Measurements from ENCODE around the gene NALCN.

Gene NALCN

DNA sequence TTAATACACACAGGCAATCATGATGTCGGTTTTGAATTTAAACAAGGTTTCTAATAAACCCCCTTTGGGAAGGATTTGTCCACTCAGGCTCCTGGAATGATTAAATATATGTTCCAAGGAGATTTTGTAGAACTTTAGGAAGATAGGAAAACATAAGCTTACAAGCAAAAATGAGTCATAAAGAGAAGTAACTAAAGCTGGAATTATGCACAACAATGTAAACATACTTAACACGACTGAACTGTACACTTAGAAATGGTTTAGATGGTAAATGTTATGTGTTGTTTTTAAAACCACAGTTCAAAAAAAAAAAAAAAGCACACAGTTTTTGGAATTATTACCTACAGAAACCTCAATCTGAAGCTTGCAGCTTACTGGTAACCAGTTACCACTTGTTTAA, 304.4 kb downstream of the NALCN start:
- DNase-seq, result no peak

- no peak for DNase-seq
Observed at GRCh38 chr13:101109005-101109404, 307.3 kb downstream of the NALCN start.

GRCh38 chr13:101098873-101099272, 317.4 kb downstream of the NALCN start:
- DNase-seq, result no peak

DNA sequence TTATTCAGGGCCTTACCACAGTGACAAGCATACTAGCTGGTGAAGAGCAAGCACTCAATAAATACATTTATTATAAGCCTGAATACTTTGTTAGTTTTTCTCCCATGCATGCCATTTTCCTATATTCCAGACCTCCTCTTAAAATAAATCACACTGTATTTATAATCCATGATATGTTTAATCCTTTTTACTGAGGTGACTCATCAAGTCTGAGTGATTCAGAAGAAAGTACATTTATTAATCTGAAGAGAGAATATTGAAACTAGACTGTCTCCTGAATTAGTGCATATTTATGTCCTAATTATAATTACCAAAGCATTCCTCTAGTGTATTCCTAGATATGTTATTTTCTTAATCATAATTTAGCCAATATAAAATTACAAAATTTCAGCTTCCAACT, 323.3 kb downstream of the NALCN start:
- no peak for DNase-seq

- no peak for DNase-seq
Observed at GRCh38 chr13:101090287-101090686, 326.0 kb downstream of the NALCN start.

- DNase-seq, result no peak
Observed at GRCh38 chr13:101085551-101085950, 330.8 kb downstream of the NALCN start.

DNA sequence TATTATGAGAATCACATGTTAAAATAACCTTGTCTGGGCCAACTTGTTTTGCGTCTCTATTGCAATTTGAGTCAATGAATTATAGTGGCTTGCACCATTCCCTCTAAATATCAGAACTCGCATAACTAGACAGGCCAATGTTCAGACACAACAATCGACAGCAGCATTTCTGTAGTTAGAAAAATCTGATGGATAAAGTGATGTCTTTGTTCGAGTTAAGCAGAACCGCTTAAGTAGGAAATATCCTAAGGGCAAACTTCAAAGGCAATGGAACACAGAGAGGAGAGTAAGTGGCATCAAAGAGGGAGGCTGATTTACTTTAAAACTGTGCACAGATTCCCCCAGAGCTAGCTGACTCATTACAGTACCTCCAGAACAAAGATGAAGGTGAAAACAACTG, 333.9 kb downstream of the NALCN start:
- DNase-seq, result no peak

DNA sequence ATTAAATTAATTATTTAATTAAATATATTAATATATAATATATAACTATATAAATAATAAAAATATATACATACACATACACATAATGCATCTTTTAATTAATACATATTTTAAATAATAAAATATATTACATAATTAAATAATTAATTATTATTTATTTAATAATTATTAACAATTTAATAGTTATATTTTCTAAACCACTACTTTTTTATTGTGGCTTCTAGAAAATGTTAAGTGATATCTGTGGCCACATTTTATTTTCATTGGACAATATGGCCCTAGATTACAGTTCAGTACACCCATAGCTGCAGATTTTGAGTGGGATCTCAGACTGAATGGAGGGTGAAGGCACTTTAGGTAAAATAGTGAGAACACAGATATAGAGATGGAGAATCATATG, 335.7 kb downstream of the NALCN start:
- DNase-seq, result no peak

DNA sequence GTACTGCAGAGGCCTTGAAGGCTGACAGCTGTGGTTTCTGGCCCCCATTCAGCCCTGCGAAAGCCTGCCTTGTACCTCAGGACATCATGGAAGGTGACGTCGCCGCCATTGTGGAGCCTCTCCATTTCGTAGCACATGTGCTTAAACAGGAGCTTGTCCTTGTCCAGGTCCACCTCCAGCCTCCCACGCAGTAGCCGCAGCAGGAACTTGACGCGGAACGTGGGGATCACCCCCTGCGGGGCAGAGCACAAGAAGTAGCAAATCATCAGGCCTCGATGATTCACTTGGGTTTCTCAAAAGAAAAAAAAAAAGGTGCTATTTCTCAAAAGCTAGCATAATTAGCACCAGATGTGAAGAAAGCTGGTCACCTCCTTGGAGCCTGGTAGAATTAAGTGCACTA, 351.0 kb downstream of the NALCN start:
- no peak for DNase-seq

- DNase-seq, result no peak
Observed at GRCh38 chr13:101059793-101060192, 356.5 kb downstream of the NALCN start.

GRCh38 chr13:101058841-101059240, 357.5 kb downstream of the NALCN start:
- no peak for DNase-seq

DNA sequence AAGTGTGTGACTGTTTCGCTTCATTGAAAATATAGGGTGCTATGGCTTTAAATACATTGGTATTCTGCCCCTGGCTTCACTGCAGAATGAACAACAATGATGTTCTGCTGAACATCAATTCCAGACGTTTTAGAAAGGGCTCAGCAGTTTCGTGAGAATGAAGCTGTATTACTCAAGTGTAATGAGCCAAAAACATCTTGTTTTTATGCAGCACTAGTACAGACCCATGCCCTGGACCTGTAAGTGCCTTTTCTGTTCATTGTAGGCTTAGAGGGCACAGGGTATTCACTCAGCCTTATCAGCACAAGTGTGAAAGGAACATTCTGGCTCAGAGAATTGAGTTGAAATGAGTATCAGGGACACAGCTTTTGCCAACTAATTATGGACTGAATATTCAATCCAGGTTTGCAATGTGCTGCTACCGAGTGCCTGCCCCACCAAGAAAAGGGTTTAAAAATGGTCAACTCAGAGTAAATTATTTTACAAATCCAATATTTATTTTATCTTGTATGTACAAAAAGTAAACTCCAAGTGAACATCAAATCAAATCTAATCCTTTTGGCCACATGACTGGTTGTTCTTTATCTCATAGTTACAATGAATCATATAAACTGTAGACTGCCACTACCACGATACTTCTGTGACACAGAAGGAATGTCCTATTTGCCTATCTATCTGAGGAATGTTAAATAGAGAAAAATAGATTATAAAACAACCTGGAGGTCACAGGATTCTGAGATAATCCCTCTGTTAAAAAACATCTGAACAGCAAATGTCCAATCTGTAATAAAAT, 362.8 kb downstream of the NALCN start:
- no peak for DNase-seq

DNA sequence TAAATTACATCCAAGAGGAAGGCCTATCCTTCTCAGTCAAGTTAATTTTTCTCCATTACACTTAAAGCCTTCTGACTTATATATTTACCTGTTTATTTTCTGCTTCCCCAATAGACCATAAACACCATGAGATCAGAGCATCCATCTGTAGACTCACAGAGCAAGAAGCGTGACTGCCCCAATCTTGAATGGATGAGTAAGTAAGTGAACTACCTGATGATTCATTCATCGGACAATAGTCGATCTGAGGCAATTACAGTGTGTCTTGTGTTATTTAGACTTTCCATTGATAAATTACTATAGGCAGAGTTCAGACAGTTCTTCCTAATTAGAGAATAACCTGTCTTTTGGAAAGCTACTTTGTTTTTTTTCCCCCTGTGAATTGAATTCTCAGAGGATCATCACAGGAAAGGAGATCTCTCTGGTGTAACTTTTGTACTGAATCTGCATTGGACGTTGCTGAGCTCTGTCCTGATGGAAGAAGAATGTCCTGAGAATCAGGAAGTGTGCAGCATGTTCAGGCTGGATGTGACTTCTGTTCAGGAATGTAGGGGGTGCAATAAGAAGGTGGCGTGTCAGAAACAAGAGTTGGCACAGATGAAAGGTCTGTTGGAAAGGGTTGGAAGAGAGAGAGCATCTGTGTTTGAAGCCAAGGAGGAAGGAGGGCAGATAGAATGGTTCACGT, 367.0 kb downstream of the NALCN start:
- no peak for DNase-seq

GRCh38 chr13:101036546-101036945, 379.8 kb downstream of the NALCN start:
- DNase-seq, result no peak

- DNase-seq, result peak; percentile 39 to 48
Observed at GRCh38 chr13:101035119-101035620, 381.1 kb downstream of the NALCN start.

- no peak for DNase-seq
Observed at GRCh38 chr13:101026736-101027398, 389.4 kb downstream of the NALCN start.

GRCh38 chr13:101026328-101026727, 390.0 kb downstream of the NALCN start:
- DNase-seq, result no peak

DNA sequence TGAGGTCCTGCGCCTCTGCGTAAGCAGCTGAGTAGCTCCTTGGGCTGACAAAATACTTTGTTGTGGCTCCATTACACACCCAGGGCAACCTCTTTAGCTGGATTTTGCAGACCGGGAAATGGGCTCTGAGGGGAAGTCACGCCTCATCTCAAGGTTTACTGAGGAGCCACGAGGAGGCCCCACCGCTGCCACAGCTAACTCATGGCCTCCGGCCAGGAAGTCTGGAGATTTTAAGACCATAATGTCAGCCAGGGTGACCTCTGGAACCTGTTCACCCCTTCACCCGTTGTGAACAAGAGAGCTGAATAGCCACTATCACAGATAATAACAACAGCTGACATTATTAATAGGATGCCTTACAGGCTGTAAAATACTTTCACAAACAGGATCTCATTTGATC, 390.4 kb downstream of the NALCN start:
- no peak for DNase-seq

- no peak for DNase-seq
Observed at GRCh38 chr13:101025519-101025918, 390.8 kb downstream of the NALCN start.

DNA sequence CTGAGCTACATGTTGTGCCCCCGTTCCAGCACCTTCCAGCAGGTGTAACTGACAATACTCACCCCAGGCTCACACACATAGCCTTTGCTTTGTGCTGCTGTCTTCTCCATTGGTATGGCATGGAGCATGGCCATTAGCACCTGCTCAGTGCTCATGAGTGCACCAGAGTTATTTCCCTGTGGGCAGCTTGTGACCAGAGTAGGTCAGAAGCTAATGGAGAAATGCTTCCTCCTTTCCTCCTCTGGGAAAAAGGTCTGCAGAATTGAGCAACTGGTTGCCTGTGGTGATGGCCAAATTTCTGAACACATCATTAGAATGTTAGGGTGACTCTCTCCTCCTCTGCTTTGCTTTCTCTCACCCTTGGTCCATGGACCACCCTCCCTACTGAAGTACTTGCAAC, 397.2 kb downstream of the NALCN start:
- DNase-seq, result no peak

DNA sequence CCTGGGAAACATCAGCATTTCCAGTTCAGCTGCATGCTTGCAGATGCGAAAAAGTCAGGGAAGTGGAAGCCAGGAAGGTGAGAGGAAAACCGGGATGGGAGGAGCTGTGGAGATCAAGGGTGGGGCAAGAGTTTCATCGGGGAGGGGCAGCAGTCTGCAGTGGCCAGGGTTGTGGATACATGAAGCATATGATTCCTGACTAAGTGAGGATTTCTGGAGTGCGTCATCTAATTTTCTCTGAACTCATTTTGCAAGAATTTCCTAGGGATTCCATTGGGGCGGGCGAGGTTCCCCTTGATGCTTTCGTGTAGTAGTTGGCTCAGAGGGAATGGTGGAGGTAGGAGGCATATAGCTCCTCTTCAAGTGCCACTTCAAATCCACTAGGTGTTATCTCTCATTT, 397.6 kb downstream of the NALCN start:
- no peak for DNase-seq

DNA sequence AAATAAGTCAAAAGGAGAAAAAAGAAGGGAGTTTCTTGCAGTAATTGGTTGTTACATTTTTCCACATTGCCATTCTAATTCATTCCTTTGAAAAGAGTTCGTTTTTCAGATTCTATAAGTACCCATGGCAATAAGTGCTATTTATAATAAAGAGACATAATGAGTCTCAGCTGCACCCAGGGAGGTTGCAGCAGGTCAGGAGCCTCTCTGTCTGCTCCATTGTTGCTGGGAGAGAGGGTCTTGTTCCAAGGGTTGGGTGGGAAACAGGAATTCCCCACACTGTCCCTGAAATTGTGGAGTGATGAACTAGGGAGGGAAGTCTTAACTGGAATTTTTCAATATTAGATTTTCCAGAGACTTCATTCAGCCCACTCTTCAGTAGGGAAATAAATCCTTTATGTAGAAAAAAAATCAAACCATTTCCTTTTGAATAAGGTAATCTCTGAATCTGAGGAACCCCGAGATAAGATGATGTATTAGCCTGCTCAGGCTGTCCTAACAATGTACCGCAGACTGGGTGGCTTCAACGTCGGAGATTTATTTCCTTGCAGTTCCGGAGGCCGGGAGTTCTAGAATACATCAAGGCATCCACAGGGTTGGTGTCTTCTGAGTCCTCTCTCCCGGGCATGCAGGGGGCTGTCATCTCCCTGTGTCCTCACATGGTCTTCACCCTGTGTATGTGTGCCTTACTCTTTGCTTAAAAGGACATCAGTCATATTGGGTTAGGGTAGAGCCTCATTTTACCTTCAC, 399.0 kb downstream of the NALCN start:
- no peak for DNase-seq

GRCh38 chr13:101016475-101016874, 399.8 kb downstream of the NALCN start:
- no peak for DNase-seq

All from Kasumi-1 (cell line).